Raji (cell line): Measurements from ENCODE around the gene EXPH5.

Experiments used
- POLR2A ChIP-seq: IDR thresholded peaks from 2 replicates; pipeline ENCODE4 v1.6.1; 2011; ENCODE audit warnings: low read depth, low read length, control low read depth; ENCODE audit not compliant: insufficient read depth

Gene EXPH5

DNA sequence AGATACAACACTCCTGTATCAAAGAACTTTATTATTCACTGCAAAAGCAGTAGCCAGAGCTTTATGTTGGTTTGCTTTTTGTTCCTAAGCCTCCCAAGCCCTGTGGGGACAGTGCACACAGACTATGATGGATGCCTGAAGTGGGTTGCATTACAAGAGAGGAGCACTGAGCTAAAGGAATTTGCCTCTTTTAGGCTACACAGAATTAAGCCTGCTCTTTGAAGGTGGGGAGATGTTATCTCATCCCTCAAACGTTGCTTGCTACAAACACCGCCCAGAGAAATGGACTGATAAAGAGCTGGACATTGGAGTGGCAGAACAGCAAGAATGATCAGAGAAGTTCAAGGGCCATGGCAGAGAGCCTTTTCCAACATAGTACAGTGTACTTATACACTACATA lies 92.8 kb downstream of the EXPH5 start:
- no peak for TF ChIP-seq POLR2A

DNA sequence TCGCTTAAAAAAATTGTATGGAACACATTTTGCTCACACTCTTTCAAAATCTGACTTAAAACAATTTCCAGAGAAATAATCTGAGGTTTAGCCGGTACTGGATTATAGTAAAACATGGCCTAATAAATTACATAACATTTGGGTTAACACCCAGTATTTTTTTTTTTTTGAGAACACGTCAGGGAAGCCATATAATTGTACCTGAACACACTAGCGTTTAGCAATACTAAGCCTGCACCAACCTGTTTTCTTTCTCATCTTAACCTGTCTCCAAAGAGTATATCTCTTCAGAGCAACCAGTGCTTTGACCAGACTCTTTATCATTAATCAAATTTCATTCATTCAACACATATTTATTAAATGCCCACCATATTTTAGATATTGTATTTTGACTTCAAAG lies 93.4 kb downstream of the EXPH5 start:
- TF ChIP-seq POLR2A, result no peak

DNA sequence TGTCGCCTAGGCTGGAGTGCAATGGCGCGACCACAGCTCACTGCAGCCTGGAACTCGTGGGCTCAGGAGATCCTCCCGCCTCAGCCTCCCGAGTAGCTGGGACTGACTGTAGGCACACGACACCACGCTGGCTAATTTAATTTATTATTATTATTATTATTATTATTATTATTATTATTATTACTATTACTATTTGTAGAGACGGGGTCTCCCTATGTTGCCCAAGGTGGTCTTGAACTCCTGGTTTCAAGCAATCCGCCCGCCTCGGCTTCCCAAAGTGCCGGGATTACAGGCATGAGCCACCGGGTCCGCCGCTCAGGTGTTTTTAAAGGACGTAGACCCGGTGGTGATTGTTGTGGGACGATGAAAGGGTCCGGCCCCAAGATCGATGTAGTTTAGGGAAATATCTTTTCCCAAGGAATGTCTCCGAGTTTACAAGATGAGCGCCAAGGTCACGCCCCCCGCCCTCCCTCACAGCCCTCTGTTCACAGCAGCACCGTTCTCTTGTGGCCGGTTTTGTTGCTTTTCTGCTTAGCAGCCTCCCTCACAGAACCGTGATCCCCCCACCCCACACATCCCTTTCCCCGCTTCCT lies 94.7 kb downstream of the EXPH5 start:
- no peak for TF ChIP-seq POLR2A

DNA sequence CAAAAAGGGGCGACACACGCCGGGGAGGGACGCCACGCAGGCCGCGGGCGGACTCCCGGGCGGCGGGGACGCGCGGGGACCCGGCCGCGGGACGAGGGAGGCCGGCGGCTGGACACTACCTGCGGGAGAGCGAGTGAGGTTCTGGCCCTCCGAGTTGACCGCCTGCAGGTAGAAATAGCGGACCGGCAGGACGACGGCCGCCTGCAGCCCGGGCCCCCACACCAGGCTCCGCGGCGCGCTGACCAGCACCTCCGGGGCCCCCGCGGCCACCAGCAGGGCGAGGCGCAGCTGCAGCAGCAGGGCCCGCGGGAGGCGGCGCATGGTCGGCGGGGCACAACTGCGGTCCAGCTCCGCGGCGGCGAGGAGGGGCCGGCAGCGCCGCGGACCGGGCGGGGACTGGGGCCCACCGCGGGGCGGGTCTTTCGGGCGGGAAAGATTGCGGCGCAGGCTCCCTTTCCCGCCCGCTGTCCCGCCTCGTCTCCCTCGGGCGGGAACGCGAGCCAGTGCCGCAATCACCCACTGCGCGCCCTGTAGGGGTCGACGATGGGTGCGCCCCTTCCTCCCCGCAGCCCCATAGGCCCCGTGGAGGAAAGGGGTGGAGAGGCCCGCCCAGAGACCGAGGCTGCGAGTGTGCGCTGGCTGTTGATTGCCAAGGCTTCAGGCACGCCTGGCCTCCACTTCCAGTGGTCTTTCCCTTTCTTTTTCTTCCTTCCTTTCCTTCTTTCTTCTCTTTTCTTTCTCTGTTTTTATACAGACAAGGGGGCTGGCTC lies 95.3 kb downstream of the EXPH5 start, which contains the start of gene POGLUT3:
TSS of gene POGLUT3 (minus strand) at position 339 of the 770 bp plus-strand sequence. CDS start at position 321, 18 bp downstream.
- no peak for TF ChIP-seq POLR2A

DNA sequence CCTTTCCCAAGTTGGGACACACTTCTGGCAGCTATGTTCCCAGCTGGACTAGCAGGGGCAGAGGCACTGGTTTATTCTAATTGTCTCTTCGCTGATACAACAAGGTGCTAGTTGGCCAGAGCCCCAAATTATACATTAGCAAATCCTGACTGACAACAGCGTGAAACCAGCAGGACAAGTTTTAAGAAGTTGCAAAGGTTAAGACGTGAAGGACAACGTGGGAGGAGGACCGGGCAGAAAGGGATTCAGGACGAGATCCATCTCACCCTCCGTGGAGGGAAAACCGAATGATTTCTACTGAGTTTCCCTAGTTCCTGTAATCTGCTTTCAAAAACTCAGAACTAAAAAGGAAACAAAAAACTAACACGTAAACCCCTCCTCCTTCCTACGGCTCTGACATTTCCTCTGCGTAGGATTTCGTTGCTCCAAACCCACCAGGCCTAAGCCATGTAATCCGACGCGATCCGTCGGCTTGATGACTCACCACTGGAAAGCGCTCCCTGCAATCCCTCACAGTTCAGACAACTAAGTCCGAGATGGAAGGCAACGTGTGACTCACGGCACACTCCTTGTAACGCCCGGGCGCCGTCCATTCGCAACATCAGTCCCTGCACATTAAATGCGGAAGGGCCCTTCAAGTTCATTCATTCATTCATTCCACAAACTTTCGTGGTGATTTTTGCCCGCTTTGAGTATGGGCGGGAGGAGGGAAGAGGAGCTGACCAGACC lies 96.1 kb downstream of the EXPH5 start:
- no peak for TF ChIP-seq POLR2A

DNA sequence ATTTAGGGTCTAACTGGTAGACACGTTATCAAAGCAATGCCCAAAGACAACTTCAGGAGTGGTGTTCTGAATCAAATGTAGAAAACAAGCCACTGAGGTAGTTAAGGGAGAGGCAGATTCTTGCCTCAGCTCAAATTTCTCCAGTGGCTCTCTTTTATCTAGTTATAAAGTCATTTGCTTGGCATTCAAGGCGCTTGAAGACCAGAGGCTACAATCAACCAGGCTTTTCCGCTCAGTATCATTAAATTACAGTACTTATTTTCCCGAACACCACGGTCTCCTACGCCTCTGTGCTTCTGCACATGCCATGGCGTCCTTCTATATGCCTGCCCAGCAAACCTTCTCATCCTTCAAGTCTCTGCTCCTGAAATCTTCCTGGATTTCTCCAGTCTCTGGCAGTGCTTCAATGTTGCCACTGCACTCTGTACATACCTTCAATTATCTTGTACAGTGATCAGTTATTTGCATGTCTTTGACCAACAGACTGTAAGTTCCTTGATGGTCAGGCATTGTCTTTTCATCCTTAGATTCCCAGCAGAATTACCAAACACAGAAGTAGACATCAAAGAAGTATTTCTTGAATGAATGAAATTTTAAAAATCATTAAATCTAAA lies 96.8 kb downstream of the EXPH5 start:
- no peak for TF ChIP-seq POLR2A

DNA sequence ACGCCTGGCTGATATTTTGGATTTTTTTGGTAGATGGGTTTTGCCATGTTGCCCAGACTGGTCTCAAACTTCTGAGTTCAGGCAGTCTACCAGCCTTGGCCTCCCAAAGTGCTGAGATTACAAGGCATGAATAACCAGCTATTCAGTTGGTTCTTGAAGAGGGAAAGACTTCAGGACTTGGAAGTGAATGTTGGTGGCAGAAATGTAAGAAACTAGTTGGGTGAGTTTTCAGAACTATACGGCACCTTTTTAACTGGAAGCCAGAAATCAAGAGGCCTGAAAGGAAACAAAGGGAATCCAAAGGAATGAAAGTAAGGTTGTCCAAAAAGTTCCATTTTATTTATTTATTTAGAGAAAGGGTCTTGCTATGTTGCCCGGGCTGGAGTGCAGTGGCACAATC lies 98.2 kb downstream of the EXPH5 start:
- TF ChIP-seq POLR2A, result no peak

DNA sequence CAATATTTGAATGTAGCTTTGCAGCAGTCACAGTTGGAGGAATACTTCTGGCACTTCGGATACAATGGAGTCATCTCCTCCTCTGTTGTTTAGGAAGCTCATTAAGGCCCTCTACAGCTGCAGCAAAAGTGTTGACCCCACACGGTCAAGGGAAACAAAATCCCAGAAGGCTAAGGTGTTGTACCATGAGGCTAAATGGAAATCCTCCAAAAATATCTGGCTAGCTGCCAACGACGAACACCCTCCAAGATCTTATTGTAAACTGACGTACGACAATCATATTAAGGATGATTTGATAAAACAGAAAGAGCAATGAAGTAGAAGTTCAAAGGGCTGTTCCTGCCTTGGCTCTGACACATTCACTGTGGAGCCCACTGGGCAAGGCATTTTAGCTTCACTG lies 99.4 kb downstream of the EXPH5 start:
- no peak for TF ChIP-seq POLR2A

DNA sequence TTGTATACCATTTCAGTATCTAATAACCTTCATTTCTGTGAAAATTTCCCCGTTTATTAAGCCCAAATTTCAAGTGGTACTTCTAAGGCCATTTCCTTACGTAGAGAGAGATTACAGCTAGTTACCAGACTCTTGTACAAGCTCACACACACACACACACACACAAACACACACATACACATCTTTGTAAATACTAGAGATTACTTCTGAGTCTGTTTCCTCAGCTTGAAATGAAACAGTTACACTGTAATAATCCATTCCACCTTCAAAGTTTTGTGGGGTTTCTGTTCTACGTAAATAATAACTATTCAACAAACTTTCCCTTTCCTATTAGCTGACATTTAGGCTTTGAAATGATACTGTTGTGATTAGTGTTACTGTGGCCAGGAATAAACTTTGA lies 101.6 kb downstream of the EXPH5 start:
- no peak for TF ChIP-seq POLR2A

DNA sequence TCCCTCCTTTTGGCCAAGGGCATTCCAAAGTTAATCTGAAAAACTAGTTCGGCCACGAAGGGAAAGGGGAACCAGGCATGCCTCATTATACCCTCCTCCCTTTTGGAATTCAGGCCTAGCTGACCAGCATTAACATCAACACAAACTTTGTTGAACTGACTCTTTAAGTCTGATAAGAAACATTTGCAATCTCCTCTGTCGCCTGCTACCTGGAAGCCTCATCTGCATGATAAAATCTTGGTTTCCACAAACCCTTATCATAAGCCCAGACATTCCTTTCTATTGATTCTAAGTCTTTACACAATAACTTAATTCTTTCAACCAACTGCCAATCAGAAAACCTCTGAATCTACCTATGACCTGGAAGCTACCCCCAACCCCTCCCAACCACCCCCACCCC lies 106.7 kb downstream of the EXPH5 start:
- TF ChIP-seq POLR2A, result no peak

DNA sequence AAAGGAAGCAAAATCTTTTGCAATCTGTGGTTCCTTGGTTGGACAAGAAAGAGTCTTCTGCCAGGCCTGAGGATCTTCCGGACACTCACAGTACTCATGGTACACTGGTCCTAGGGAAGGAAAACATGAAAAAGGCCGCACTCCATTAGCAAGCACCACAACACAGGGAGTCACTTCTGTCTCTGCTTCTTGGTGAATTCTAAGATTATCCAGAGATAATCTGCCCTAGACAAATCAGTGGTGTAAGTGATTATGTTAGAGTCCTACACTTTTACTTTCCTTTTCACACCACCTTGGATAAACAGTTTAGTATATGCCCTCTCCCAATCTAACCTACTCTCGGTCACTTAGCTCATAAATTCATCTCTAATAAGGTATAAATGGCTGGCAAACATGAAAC lies 107.2 kb downstream of the EXPH5 start:
- TF ChIP-seq POLR2A, result no peak

DNA sequence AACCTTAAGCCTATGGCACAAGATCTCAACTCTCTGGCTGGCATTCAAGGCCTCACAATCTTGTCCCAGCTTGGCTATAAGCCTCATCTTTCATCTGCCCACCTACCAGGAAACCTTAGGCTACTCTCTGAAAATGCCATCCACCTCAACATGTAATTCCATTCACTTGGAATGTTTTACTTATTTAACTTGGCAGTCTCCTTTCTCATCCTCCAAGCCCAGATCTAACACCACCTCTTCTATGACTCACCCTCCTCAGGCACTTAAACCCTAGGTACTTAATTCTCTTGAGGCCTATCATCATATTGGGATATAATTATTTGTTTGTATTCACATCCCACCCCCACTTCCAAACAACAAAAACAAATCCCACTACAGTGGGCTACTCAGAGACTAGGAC lies 110.4 kb downstream of the EXPH5 start:
- TF ChIP-seq POLR2A, result no peak

DNA sequence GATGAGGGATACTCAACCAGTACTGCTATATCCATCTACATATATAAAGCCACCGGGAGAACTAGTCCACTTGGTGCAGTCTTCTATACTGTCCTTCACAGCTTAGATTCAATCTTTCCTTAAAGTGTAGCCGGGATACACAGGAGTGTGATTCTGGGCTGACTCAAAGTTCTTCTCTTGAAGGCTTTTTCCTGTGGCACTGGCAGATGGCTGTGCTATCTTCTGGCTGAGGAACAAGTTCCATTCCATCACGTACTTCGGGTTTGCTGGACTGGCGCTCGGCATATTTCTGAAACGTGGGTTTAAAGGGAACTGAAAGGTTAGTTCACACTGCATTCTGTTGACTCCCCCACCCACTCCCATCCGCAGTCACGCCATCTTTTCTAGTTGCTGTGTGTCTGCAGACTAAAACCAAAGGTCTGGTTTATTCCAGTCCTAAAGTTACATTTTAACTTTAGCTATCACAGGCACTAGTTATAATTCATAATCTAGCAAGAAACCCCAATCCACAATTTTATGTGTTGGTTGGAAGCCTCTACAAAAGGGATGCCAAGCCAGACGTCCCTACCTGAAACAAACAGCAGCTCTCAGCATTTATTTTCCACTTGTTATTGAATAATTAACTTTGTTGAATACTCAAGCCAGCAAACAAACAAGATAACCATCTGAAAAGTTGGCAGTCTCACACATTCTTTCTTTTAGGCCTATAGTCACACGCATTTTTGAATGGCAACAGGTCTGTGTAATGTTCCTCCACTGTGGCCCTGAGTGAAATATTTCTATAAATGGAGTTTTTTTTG lies 118.7 kb downstream of the EXPH5 start:
- TF ChIP-seq POLR2A, result no peak

DNA sequence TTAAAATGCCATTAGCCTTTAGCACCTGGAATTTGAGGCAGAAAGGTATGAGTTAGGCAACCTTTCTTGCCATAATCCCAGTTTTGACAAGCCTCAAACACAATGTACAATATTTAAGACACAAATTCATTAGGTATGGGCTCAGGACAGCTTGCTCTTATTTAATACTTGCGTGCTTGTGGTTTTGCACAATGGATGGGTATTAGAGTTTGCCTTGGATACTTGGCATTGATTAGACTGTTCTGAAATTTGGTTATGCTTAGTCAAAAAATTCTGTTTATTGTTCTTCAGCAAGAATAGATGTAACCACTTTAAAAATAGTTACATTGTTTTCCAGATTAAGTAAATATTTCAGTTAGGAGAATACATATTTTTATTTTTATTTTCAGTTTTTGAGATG lies 120.9 kb downstream of the EXPH5 start:
- TF ChIP-seq POLR2A, result no peak

DNA sequence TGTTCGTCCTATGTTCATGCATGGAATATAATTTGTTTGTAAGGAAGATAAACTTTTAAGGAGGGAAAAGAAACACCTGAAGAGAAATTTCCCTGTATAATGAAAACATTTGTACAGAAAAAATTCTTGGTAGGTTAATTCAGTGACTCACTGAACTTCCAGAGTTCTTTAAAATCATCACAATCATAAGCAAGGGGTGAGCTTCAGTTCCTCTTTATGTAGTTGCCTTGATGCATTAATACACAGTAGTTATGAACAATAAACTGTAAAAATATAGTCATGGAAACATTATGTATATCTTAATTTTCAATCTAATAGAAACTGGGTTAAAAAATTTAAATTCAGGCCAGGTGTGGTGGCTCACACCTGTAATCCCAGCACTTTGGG lies 125.1 kb downstream of the EXPH5 start:
- TF ChIP-seq POLR2A, result no peak
